Measurements from ENCODE around the gene TF. TPM values are rescaled to one million over a fixed set of nuclear protein-coding genes. Genes with fewer than 3 reads are reported as not detected.

The TF gene
- total and polyA plus RNA-seq, 2 of the 8 experiments (the other 6 are each of a cell fraction or from before 2014, with no cell fraction given), result 0.02 to 0.26 TPM

GRCh38 chr3:133836497-133837158, 90.4 kb downstream of the TF start:
- Histone ChIP-seq H4K20me1 (replicated peaks in 1 of 2; ENCODE audit: control insufficient read depth in 1 of 2, insufficient read depth in 2 of 2, low read length in 2 of 2) (no peaks in the 10 kb centered on the region), H2BK15ac (ENCODE audit: low read length) (no peak overlapping the region), H2AK5ac (ENCODE audit: low read depth, low read length) (no peak overlapping the region), H4K5ac (ENCODE audit: insufficient read length, low read depth, low read length) (no peak overlapping the region), H3K4ac (replicated peaks; ENCODE audit: insufficient read length, low read depth, low read length) (no peak overlapping the region), H3K4me3 (ENCODE audit: extremely low read depth in 1 of 4, insufficient read depth in 2 of 4, low read depth in 3 of 4, low read length in 4 of 4) (no peak overlapping the region), H3K36me3 (ENCODE audit: control insufficient read depth in 2 of 4, insufficient read depth in 4 of 4, low read length in 3 of 4) (no peaks in the 10 kb centered on the region; a peak in 3 of 8 replicates), H2BK20ac (ENCODE audit: low read length) (no peak overlapping the region), H2BK120ac (replicated peaks; ENCODE audit: low read depth, low read length) (no peak overlapping the region), H2BK12ac (ENCODE audit: low read depth, low read length) (no peak overlapping the region), H3K14ac (ENCODE audit: insufficient read length) (no peak overlapping the region), H3K9ac (replicated peaks in 1 of 4; ENCODE audit: extremely low read depth in 1 of 4, low read depth in 3 of 4, low read length in 3 of 4) (no peak overlapping the region), H3K27me3 (replicated peaks in 1 of 4; ENCODE audit: control insufficient read depth in 3 of 4, extremely low read depth in 1 of 4, insufficient read depth in 3 of 4, low read length in 3 of 4) (no peaks in the 10 kb centered on the region), H3K4me2 (ENCODE audit: insufficient read depth in 1 of 2, low read depth in 2 of 2, low read length in 2 of 2) (no peak overlapping the region), H3K4me1 (replicated peaks in 1 of 4; ENCODE audit: control insufficient read depth in 3 of 4, insufficient read depth in 4 of 4, low read length in 3 of 4) (no peaks in the 10 kb centered on the region; a peak in 1 of 7 replicates), H3K18ac (ENCODE audit: extremely low read depth, low read length) (no peak overlapping the region), H4K8ac (ENCODE audit: extremely low read depth, insufficient read depth, low read length) (no peak overlapping the region), H3K9me3 (ENCODE audit: insufficient read depth in 2 of 2, low read depth in 1 of 2, low read length in 1 of 2) (no peaks in the 10 kb centered on the region), H3K23ac (ENCODE audit: insufficient read length) (no peak overlapping the region), H2BK5ac (ENCODE audit: low read depth, low read length) (no peak overlapping the region), H3K79me2 (ENCODE audit: control insufficient read depth in 1 of 2, insufficient read depth in 2 of 2, low read length in 2 of 2) (no peaks in the 10 kb centered on the region), H2AFZ (ENCODE audit: low read length) (no peak overlapping the region), H3K23me2 (ENCODE audit: low read depth, low read length) (peaks cover 4% of the 10 kb centered on the region; the same call in 1 of the 2 replicates), H3K56ac (replicated peaks; ENCODE audit: insufficient read length, low read depth, low read length) (no peak overlapping the region), H4K91ac (replicated peaks; ENCODE audit: insufficient read length, low read length) (no peak overlapping the region), H3K79me1 (ENCODE audit: low read depth, low read length) (no peaks in the 10 kb centered on the region), H3K27ac (ENCODE audit: low read depth, low read length) (no peak overlapping the region)
- WGBS, 2 experiments (ENCODE audit: extremely low coverage in 1 of 2, insufficient coverage in 1 of 2, insufficient read length in 1 of 2, insufficient replicate concordance in 2 of 2, low coverage in 1 of 2, low lambda C conversion rate in 2 of 2, missing lambda C conversion rate in 1 of 2), result 87% methylated on average over 6 of the region's 6 CpGs; no CpG with 5 or more reads in 1 of the 2 experiments
- CTCF ChIA-PET (ENCODE audit: partially characterized antibody), result interaction anchor here (1.1 to 1.5 kb wide), 2 partner anchors 13 to 94 kb away, joined by 3 to 4 read pairs; no protein-coding TSS in a partner anchor
- DNase-seq (ENCODE audit: low read depth in 1 of 2, low spot score in 2 of 2), result no peak
- POLR2A ChIA-PET (ENCODE audit: partially characterized antibody), result interaction anchor here (1.1 kb wide), 1 partner anchor 14 kb away, joined by 4 read pairs; no protein-coding TSS in a partner anchor
- FAIRE-seq, result no peak
- no peak for TF ChIP-seq SIX5 (IDR thresholded peaks at IDR 0.05; ENCODE audit: low read depth, low read length)
- TF ChIP-seq CEBPB (IDR thresholded peaks at IDR 0.05; ENCODE audit: low read depth, low read length), result no peak
- no peak for TF ChIP-seq HDAC2 (IDR thresholded peaks at IDR 0.05; ENCODE audit: borderline replicate concordance in 1 of 2, low read depth in 2 of 2, low read length in 2 of 2)
- no peak for TF ChIP-seq CREB1 (IDR thresholded peaks at IDR 0.05)
- TF ChIP-seq POLR2A (IDR thresholded peaks at IDR 0.05; ENCODE audit: control extremely low read depth in 1 of 2, low read depth in 2 of 2, low read length in 2 of 2), result no peak
- no peak for TF ChIP-seq RAD21 (IDR thresholded peaks at IDR 0.05 in 1 of 2, conservative IDR thresholded peaks at IDR 0.05 in 1 of 2; ENCODE audit: low read depth in 2 of 2, low read length in 2 of 2)
- no peak for TF ChIP-seq NANOG (IDR thresholded peaks at IDR 0.05; ENCODE audit: insufficient read depth, low read depth, low read length, poor library complexity, severe bottlenecking)
- no peak for TF ChIP-seq ATF2 (IDR thresholded peaks at IDR 0.05; ENCODE audit: low read length)
- no peak for TF ChIP-seq YY1 (IDR thresholded peaks at IDR 0.05; ENCODE audit: low read depth, low read length)
- no peak for TF ChIP-seq CBX5 (IDR thresholded peaks at IDR 0.05; ENCODE audit: low read depth, low read length)
- TF ChIP-seq GTF2F1 (IDR thresholded peaks at IDR 0.05; ENCODE audit: borderline replicate concordance, low read depth, low read length), result no peak
- TF ChIP-seq ASH2L (IDR thresholded peaks at IDR 0.05; ENCODE audit: low read length), result no peak
